GM18526 (cell line): Measurements from ENCODE around the gene RPL23.

Experiments
- POLR2A ChIP-seq: IDR thresholded peaks from 3 replicates; pipeline ENCODE4 v1.6.1; 2011; ENCODE audit not compliant: insufficient read length; ENCODE audit errors: extremely low read depth

Gene RPL23

GRCh38 chr17:38798614-38799500, 54.7 kb downstream of the RPL23 start:
- no peak for TF ChIP-seq POLR2A
